ENCODE measurements around the gene TTLL1. TPM values are rescaled to one million over a fixed set of nuclear protein-coding genes. Genes with fewer than 3 reads are reported as not detected.

Gene TTLL1
- total and polyA plus RNA-seq, 2 experiments from 2014 or later, result 5.5 to 6.8 TPM

GRCh38 chr22:42993651-42994275 lies 95.4 kb downstream of the TTLL1 start:
- Mint-ChIP-seq H3K9me3 (peaks cover 7% of the 10 kb centered on the region), H3K27ac (no peak overlapping the region), H3K4me1 (peaks cover 32% of the 10 kb centered on the region), H3K4me3 (no peak overlapping the region), H3K36me3 (ENCODE audit: low read depth) (peaks cover 15% of the 10 kb centered on the region), H3K27me3 (ENCODE audit: insufficient read depth, low read depth, poor library complexity) (peaks cover 2% of the 10 kb centered on the region)
- H3K4me1 ChIP-seq (ENCODE audit: insufficient read depth), result peaks cover 30% of the 10 kb centered on the region
- peaks cover 100% of the 10 kb centered on the region for H3K79me2 ChIP-seq (replicated peaks; ENCODE audit: insufficient read depth)
- DNase-seq (ENCODE audit: low spot score) (no peak), ATAC-seq (no peak)
- no peaks in the 10 kb centered on the region for H3K27me3 ChIP-seq (ENCODE audit: insufficient read depth)
- no peak overlapping the region for H3K4me2 ChIP-seq
- H2AFZ ChIP-seq, result no peak overlapping the region
- H3K27ac ChIP-seq (ENCODE audit: low read depth), result peak overlapping the region; percentile 19; the same call in 1 of the 2 replicates
- H3K9me2 ChIP-seq (ENCODE audit: insufficient read depth), result no peaks in the 10 kb centered on the region
- no peaks in the 10 kb centered on the region for H3K36me3 ChIP-seq (ENCODE audit: insufficient read depth)
- peaks cover 60% of the 10 kb centered on the region for H4K20me1 ChIP-seq (replicated peaks; ENCODE audit: insufficient read depth)
- TF ChIP-seq ZNF114 (CRISPR knock-in tag; IDR thresholded peaks at IDR 0.05), result no peak
- H3K4me3 ChIP-seq, result no peak overlapping the region
- peaks cover 6% of the 10 kb centered on the region; the same call in 1 of the 2 replicates for H3F3A ChIP-seq (replicated peaks; ENCODE audit: low read depth)

- H3K27me3 ChIP-seq (ENCODE audit: insufficient read depth), result no peaks in the 10 kb centered on the region
- Mint-ChIP-seq H3K4me1 (peaks cover 30% of the 10 kb centered on the region), H3K9me3 (no peaks in the 10 kb centered on the region), H3K36me3 (ENCODE audit: low read depth) (peaks cover 8% of the 10 kb centered on the region; the same call in 2 of the 3 replicates), H3K4me3 (no peak overlapping the region), H3K27ac (no peak overlapping the region), H3K27me3 (ENCODE audit: insufficient read depth, low read depth, poor library complexity) (peaks cover 2% of the 10 kb centered on the region)
- peaks cover 6% of the 10 kb centered on the region; the same call in 1 of the 2 replicates for H3F3A ChIP-seq (replicated peaks; ENCODE audit: low read depth)
- TF ChIP-seq CTCF (conservative IDR thresholded peaks at IDR 0.05; ENCODE audit: low read depth in 2 of 2), result no peak
- TF ChIP-seq NANOG (IDR thresholded peaks at IDR 0.05; ENCODE audit: borderline replicate concordance), result no peak
- TF ChIP-seq ZNF114 (CRISPR knock-in tag; IDR thresholded peaks at IDR 0.05), result no peak
- no peak for TF ChIP-seq ZNF331 (CRISPR knock-in tag; IDR thresholded peaks at IDR 0.05; ENCODE audit: low read depth)
- no peak for TF ChIP-seq JUNB (IDR thresholded peaks at IDR 0.05; ENCODE audit: unreplicated experiment)
- TF ChIP-seq POLR2AphosphoS5 (IDR thresholded peaks at IDR 0.05; ENCODE audit: low read depth), result no peak
- TF ChIP-seq REST (IDR thresholded peaks at IDR 0.05; ENCODE audit: unreplicated experiment), result no peak
- no peak for TF ChIP-seq STAT1 (IDR thresholded peaks at IDR 0.05; ENCODE audit: unreplicated experiment)
- no peak for TF ChIP-seq ZNF462 (CRISPR knock-in tag; IDR thresholded peaks at IDR 0.05)
- H4K20me1 ChIP-seq (replicated peaks; ENCODE audit: insufficient read depth), result peaks cover 57% of the 10 kb centered on the region
- ATAC-seq, result no peak
- no peaks in the 10 kb centered on the region for H3K36me3 ChIP-seq (ENCODE audit: insufficient read depth)
- peaks cover 30% of the 10 kb centered on the region for H3K4me1 ChIP-seq (ENCODE audit: insufficient read depth)
- H2AFZ ChIP-seq, result no peak overlapping the region
- H3K79me2 ChIP-seq (replicated peaks; ENCODE audit: insufficient read depth), result peaks cover 100% of the 10 kb centered on the region
- H3K27ac ChIP-seq (ENCODE audit: low read depth), result no peak overlapping the region
- DNase-seq (ENCODE audit: low spot score), result no peak
- no peaks in the 10 kb centered on the region for H3K9me2 ChIP-seq (ENCODE audit: insufficient read depth)
- H3K4me3 ChIP-seq, result no peak overlapping the region
- H3K4me2 ChIP-seq, result no peak overlapping the region
These were observed 96.2 kb downstream of the TTLL1 start for GRCh38 chr22:42992886-42993479.

All from GM23338 (cell line).